PC-9 (cell line): ENCODE measurements around the gene EYA3. TPM values are rescaled to one million over a fixed set of nuclear protein-coding genes. Genes with fewer than 3 reads are reported as not detected.
A peak's percentile ranks its signal among the peaks of the same experiment; 100 is the strongest.

Experiments used
- BruUV-seq: library from RNA; stranded (reverse); fragments of 400-500 nt; replicated peaks from 2 replicates; lab custom pipeline; 2021; lab: Mats Ljungman, UMichigan
- CTCF ChIA-PET: fragments of 300-600 bp; sonication (Branson Sonifier 250); formaldehyde crosslinking; loops from one replicate; lab custom pipeline; 2022; ENCODE audit warnings: antibody characterized with exemption; lab: Charles Lee
- POLR2A ChIA-PET: fragments of 300-600 bp; sonication (Branson Sonifier 250); formaldehyde crosslinking; loops from one replicate; lab custom pipeline; 2022; ENCODE audit warnings: antibody characterized with exemption; ENCODE audit not compliant: unreplicated experiment; lab: Charles Lee
- DNase-seq, 2 experiments: peaks; one replicate each; pipeline versions ENCODE4 v3.0.0 to v3.0.0-alpha.2; 2015 to 2022; ENCODE audit warnings: mixed read lengths in 1 of 2
- H2AFZ ChIP-seq: fragments of 200-600 bp; sonication (generic); 2 replicates; pipeline ENCODE4 v1.8.1; 2017; ENCODE audit warnings: antibody characterized with exemption
- H3F3A ChIP-seq: fragments of 200-600 bp; sonication (generic); 2 replicates; pipeline ENCODE4 v1.8.1; 2017; ENCODE audit warnings: antibody characterized with exemption, mild to moderate bottlenecking, low read depth; ENCODE audit not compliant: insufficient read depth
- H3K27ac ChIP-seq: fragments of 200-600 bp; sonication (generic); 2 replicates; pipeline ENCODE4 v1.6.1; 2016; ENCODE audit warnings: mixed run types
- H3K27me3 ChIP-seq: fragments of 200-600 bp; sonication (generic); 2 replicates; pipeline ENCODE4 v1.6.1; 2016; ENCODE audit warnings: low read depth, mixed run types; ENCODE audit not compliant: insufficient read depth
- H3K36me3 ChIP-seq: fragments of 200-600 bp; sonication (generic); 2 replicates; pipeline ENCODE4 v1.6.1; 2016; ENCODE audit warnings: low read depth, mixed run types
- H3K4me1 ChIP-seq: fragments of 200-600 bp; sonication (generic); replicated peaks from 2 replicates; pipeline ENCODE4 v1.6.1; 2016; ENCODE audit warnings: mixed run types; ENCODE audit not compliant: insufficient read depth
- H3K4me2 ChIP-seq: fragments of 200-600 bp; sonication (generic); 2 replicates; pipeline ENCODE4 v1.6.1; 2017; ENCODE audit warnings: mixed run types
- H3K4me3 ChIP-seq: fragments of 200-600 bp; sonication (generic); 2 replicates; pipeline ENCODE4 v1.6.1; 2016; ENCODE audit warnings: mixed run types
- H3K79me2 ChIP-seq: fragments of 200-600 bp; sonication (generic); 2 replicates; pipeline ENCODE4 v1.6.1; 2017; ENCODE audit warnings: low read depth, mixed run types
- H3K9me2 ChIP-seq: fragments of 200-600 bp; sonication (generic); 2 replicates; pipeline ENCODE4 v1.8.1; 2017; ENCODE audit warnings: mild to moderate bottlenecking; ENCODE audit not compliant: insufficient read depth
- H3K9me3 ChIP-seq: fragments of 200-600 bp; sonication (generic); 2 replicates; pipeline ENCODE4 v1.8.1; 2016; ENCODE audit warnings: low read depth; ENCODE audit not compliant: insufficient read depth
- H4K20me1 ChIP-seq: fragments of 200-600 bp; sonication (generic); 2 replicates; pipeline ENCODE4 v1.8.1; 2017; ENCODE audit not compliant: insufficient read depth
- CTCF ChIP-seq: fragments of 200-600 bp; sonication (generic); conservative IDR thresholded peaks from 2 replicates; pipeline ENCODE4 v1.6.1; 2017; ENCODE audit warnings: mixed run types, antibody characterized with exemption, mild to moderate bottlenecking, moderate library complexity
- EZH2 ChIP-seq: fragments of 200-600 bp; sonication (generic); IDR thresholded peaks from 2 replicates; pipeline ENCODE4 v1.8.0; 2017; ENCODE audit warnings: antibody characterized with exemption, low read depth
- intact Hi-C: fragments of 100-400 bp; cut with micrococcal nuclease; formaldehyde crosslinking; loops from one replicate; pipeline ENCODE4 v1.10.0; 2022; ENCODE audit not compliant: unreplicated experiment
- total RNA-seq: library from RNA; stranded (reverse); gene quantifications from 2 replicates; pipeline ENCODE4 v1.2.3, GENCODE V29; 2021

Gene EYA3
- total RNA-seq, 1 experiment from 2014 or later, result 19.0 TPM

GRCh38 chr1:28091043-28091781 lies 2.8 kb upstream of the EYA3 start:
- H3K27me3 ChIP-seq, result no peaks in the 10 kb centered on the region
- peaks cover 8% of the 10 kb centered on the region; the same call in 1 of the 2 replicates for H3F3A ChIP-seq
- DNase-seq, result peak; percentile 50 to 70
- H3K9me3 ChIP-seq, result no peaks in the 10 kb centered on the region
- no peaks in the 10 kb centered on the region for H3K36me3 ChIP-seq
- H3K27ac ChIP-seq, result no peak overlapping the region
- ChIA-PET CTCF (interaction anchor here (0.6 to 1.7 kb wide), 7 partner anchors 21 to 785 kb away, joined by 3 to 10 read pairs (median 4); no protein-coding TSS in a partner anchor), POLR2A (interaction anchor here (0.6 kb wide), 1 partner anchor 188 kb away, joined by 3 read pairs; no protein-coding TSS in a partner anchor)
- H3K4me2 ChIP-seq, result peak overlapping the region; percentile 40; the same call in 1 of the 2 replicates
- peaks cover 21% of the 10 kb centered on the region for H3K79me2 ChIP-seq
- BruUV-seq, result no TSS peak
- no peak overlapping the region for H2AFZ ChIP-seq
- H4K20me1 ChIP-seq, result peaks cover 6% of the 10 kb centered on the region; the same call in 1 of the 2 replicates
- H3K4me3 ChIP-seq, result no peak overlapping the region
- no peak for TF ChIP-seq EZH2
- TF ChIP-seq CTCF, result peak; percentile 81
- H3K4me1 ChIP-seq, result peaks cover 11% of the 10 kb centered on the region
- no peaks in the 10 kb centered on the region for H3K9me2 ChIP-seq
- intact Hi-C loops, result loop anchor here (1.0 to 2.0 kb wide), 2 partner anchors 106 to 118 kb away; no protein-coding TSS in a partner anchor

DNA sequence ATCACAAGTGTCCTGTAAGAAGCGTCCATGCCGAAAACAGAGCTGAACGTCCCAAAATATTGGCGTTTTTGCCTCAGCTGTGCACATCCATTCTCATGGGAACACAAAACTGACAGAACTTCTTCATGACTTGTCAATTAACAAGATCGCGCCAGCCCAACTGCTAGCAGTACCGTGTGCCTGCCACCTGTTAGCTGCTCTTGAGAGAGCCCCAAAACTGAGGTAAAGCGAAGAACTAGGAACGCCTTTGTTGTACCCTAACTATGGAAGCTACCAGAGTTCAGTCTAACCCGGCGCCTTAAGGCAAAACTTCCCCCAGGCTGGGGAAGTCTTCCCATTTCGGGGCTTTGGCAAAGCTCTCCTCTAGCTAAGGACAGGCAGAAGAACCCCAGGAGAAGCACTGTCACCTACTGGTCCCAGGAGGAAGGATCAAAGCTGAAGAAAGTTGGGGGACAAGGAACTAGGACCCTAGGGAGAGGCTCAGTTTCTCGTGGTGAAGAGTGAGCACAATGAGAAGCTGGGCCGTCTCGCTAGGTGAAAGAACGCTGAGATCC lies 719 bp downstream of the EYA3 start:
- CTCF ChIA-PET, result interaction anchor here (0.6 to 1.1 kb wide), 2 partner anchors 106 to 405 kb away, joined by 3 read pairs; no protein-coding TSS in a partner anchor
- no peaks in the 10 kb centered on the region for H3K27me3 ChIP-seq
- TF ChIP-seq CTCF (no peak), EZH2 (no peak)
- peak overlapping the region; percentile 85 for H2AFZ ChIP-seq
- DNase-seq, result peak in 1 of 2 experiments; percentile 23
- H3K9me3 ChIP-seq, result no peaks in the 10 kb centered on the region
- H3K9me2 ChIP-seq, result no peaks in the 10 kb centered on the region
- H3K27ac ChIP-seq, result peak overlapping the region; percentile 67
- POLR2A ChIA-PET, result interaction anchor here (0.6 kb wide), 2 partner anchors 96 to 464 kb away, joined by 4 to 9 read pairs; no protein-coding TSS in a partner anchor
- H3K79me2 ChIP-seq, result peaks cover 53% of the 10 kb centered on the region
- intact Hi-C loops, result loop anchor here (5.0 kb wide), 2 partner anchors 50 to 230 kb away; no protein-coding TSS in a partner anchor
- peaks cover 8% of the 10 kb centered on the region; the same call in 1 of the 2 replicates for H3F3A ChIP-seq
- H3K4me1 ChIP-seq, result peaks cover 11% of the 10 kb centered on the region
- H3K36me3 ChIP-seq, result no peaks in the 10 kb centered on the region
- H3K4me2 ChIP-seq, result peak overlapping the region; percentile 98
- peaks cover 6% of the 10 kb centered on the region; the same call in 1 of the 2 replicates for H4K20me1 ChIP-seq
- peak overlapping the region; percentile 67 for H3K4me3 ChIP-seq
- no TSS peak for BruUV-seq

GRCh38 chr1:28086651-28087050 lies 1.8 kb downstream of the EYA3 start:
- Histone ChIP-seq H3K9me3 (no peaks in the 10 kb centered on the region), H4K20me1 (peaks cover 6% of the 10 kb centered on the region; the same call in 1 of the 2 replicates), H3F3A (peaks cover 8% of the 10 kb centered on the region; the same call in 1 of the 2 replicates), H3K4me3 (peak overlapping the region; percentile 67; the same call in 1 of the 2 replicates), H3K27me3 (no peaks in the 10 kb centered on the region), H3K4me1 (peaks cover 11% of the 10 kb centered on the region), H3K9me2 (no peaks in the 10 kb centered on the region), H3K36me3 (no peaks in the 10 kb centered on the region), H3K27ac (no peak overlapping the region), H2AFZ (no peak overlapping the region), H3K4me2 (peak overlapping the region; percentile 98), H3K79me2 (peaks cover 61% of the 10 kb centered on the region)
- BruUV-seq, result no TSS peak
- intact Hi-C loops, result loop anchor here (5.0 kb wide), 2 partner anchors 51 to 229 kb away; no protein-coding TSS in a partner anchor
- ChIA-PET POLR2A (interaction anchor here (0.6 kb wide), 1 partner anchor 80 kb away, joined by 6 read pairs; no protein-coding TSS in a partner anchor), CTCF (no interaction called here)
- DNase-seq, result no peak
- TF ChIP-seq CTCF (no peak), EZH2 (no peak)
